ENCODE measurements around the gene TRIM29. TPM values are rescaled to one million over a fixed set of nuclear protein-coding genes. Genes with fewer than 3 reads are reported as not detected.

Gene TRIM29
- total and polyA plus RNA-seq, 2 of the 13 experiments (the other 11 are each of a cell fraction or from before 2014, with no cell fraction given), result 0.86 TPM

GRCh38 chr11:120184946-120185705 is 47.2 kb upstream of the TRIM29 start (continued):
- TF ChIP-seq ZNF354B (CRISPR knock-in tag; IDR thresholded peaks at IDR 0.05), result no peak
- TF ChIP-seq ZNF501 (CRISPR knock-in tag; IDR thresholded peaks at IDR 0.05), result peak; percentile 61
- TF ChIP-seq KMT2B (CRISPR knock-in tag; IDR thresholded peaks at IDR 0.05), result 0 out of 2 replicates have a peak, but pooled peaks have one; percentile 30
- TF ChIP-seq MIER2 (CRISPR knock-in tag; IDR thresholded peaks at IDR 0.05), result no peak
- TF ChIP-seq ZSCAN31 (CRISPR knock-in tag; IDR thresholded peaks at IDR 0.05; ENCODE audit: low read depth), result peak; percentile 76
- TF ChIP-seq ARNT2 (CRISPR knock-in tag; IDR thresholded peaks at IDR 0.05; ENCODE audit: low read depth), result peak; percentile 79; the same call in 1 of the 2 replicates
- TF ChIP-seq NPAS2 (CRISPR knock-in tag; IDR thresholded peaks at IDR 0.05; ENCODE audit: borderline replicate concordance), result no peak
- TF ChIP-seq ZNF281 (CRISPR knock-in tag; IDR thresholded peaks at IDR 0.05; ENCODE audit: borderline replicate concordance), result peak; percentile 95
- no peak for TF ChIP-seq DR1 (CRISPR knock-in tag; IDR thresholded peaks at IDR 0.05)
- TF ChIP-seq ZNF343 (CRISPR knock-in tag; IDR thresholded peaks at IDR 0.05), result 0 out of 2 replicates have a peak, but pooled peaks have one; percentile 69
- peak; percentile 26; the same call in 1 of the 2 replicates for TF ChIP-seq ZNF280D (CRISPR knock-in tag; IDR thresholded peaks at IDR 0.05)
- no peak for TF ChIP-seq TAF15 (IDR thresholded peaks at IDR 0.05; ENCODE audit: low read depth, low read length, poor library complexity, severe bottlenecking)
- TF ChIP-seq ZNF567 (CRISPR knock-in tag; IDR thresholded peaks at IDR 0.05; ENCODE audit: borderline replicate concordance), result no peak
- no peak; the same call in 1 of the 2 replicates for TF ChIP-seq HIVEP1 (CRISPR knock-in tag; IDR thresholded peaks at IDR 0.05)
- no peak for TF ChIP-seq ZNF124 (CRISPR knock-in tag; IDR thresholded peaks at IDR 0.05)
- TF ChIP-seq ZNF678 (CRISPR knock-in tag; IDR thresholded peaks at IDR 0.05), result no peak
- no peak for TF ChIP-seq BRF2 (CRISPR knock-in tag; IDR thresholded peaks at IDR 0.05)
- TF ChIP-seq PAF1 (CRISPR knock-in tag; IDR thresholded peaks at IDR 0.05), result no peak
- TF ChIP-seq KDM1A (CRISPR knock-in tag; IDR thresholded peaks at IDR 0.05), result peak; percentile 32; the same call in 1 of the 2 replicates
- peak; percentile 89 for TF ChIP-seq ZNF430 (CRISPR knock-in tag; IDR thresholded peaks at IDR 0.05)
- no peak for TF ChIP-seq ZNF234 (CRISPR knock-in tag; conservative IDR thresholded peaks at IDR 0.05)
- TF ChIP-seq ZBTB14 (CRISPR knock-in tag; IDR thresholded peaks at IDR 0.05), result no peak

All from HepG2 (cell line).